Measurements from ENCODE around the gene MLPH. TPM values are rescaled to one million over a fixed set of nuclear protein-coding genes. Genes with fewer than 3 reads are reported as not detected.

The MLPH gene
- total and polyA plus RNA-seq, 4 donors, result 71.0 to 295 (median 192) TPM

GRCh38 chr2:237472187-237472712 is 14.8 kb upstream of the MLPH start:
- TF ChIP-seq CTCF (IDR thresholded peaks at IDR 0.05; ENCODE audit: control extremely low read depth, extremely low read depth), result no peak
- H3K27me3 ChIP-seq (ENCODE audit: control insufficient read depth in 3 of 3, insufficient read depth in 3 of 3, low read length in 2 of 3), result peaks cover 0 to 3% (median 0%) of the 10 kb centered on the region in 3 donors
- no peaks in the 10 kb centered on the region for H3K9me3 ChIP-seq (ENCODE audit: control insufficient read depth in 4 of 4, insufficient read depth in 3 of 4, low read length in 3 of 4)
- H3K27ac ChIP-seq (ENCODE audit: low read depth in 1 of 2, low read length in 1 of 2), result no peak overlapping the region
- no peak overlapping the region for H3K4me3 ChIP-seq
- DNase-seq, result no peak
- no peaks in the 10 kb centered on the region for H3K36me3 ChIP-seq (ENCODE audit: control insufficient read depth in 4 of 4, insufficient read depth in 4 of 4, low read length in 4 of 4)
- ATAC-seq (ENCODE audit: insufficient read depth, low FRiP score), result no peak
- 94 to 97% methylated on average over 8 of the region's 8 CpGs for WGBS, 2 donors
- no peak overlapping the region for H3K9ac ChIP-seq (ENCODE audit: insufficient read depth in 1 of 2, low read length in 2 of 2)
- H3K4me1 ChIP-seq (ENCODE audit: control insufficient read depth in 5 of 5, insufficient read depth in 5 of 5, low read length in 5 of 5), result peaks cover 0 to 25% (median 16%) of the 10 kb centered on the region in 5 donors

- peak; percentile 21 for ATAC-seq (ENCODE audit: insufficient read depth, low FRiP score)
- Histone ChIP-seq H3K27ac (ENCODE audit: low read depth in 1 of 2, low read length in 1 of 2) (peak overlapping the region in 1 of 2 donors; percentile 85), H3K9me3 (ENCODE audit: control insufficient read depth in 4 of 4, insufficient read depth in 3 of 4, low read length in 3 of 4) (no peaks in the 10 kb centered on the region), H3K36me3 (ENCODE audit: control insufficient read depth in 4 of 4, insufficient read depth in 4 of 4, low read length in 4 of 4) (no peaks in the 10 kb centered on the region), H3K9ac (ENCODE audit: insufficient read depth in 1 of 2, low read length in 2 of 2) (no peak overlapping the region), H3K4me3 (no peak overlapping the region), H3K27me3 (ENCODE audit: control insufficient read depth in 3 of 3, insufficient read depth in 3 of 3, low read length in 2 of 3) (peaks cover 0 to 3% (median 0%) of the 10 kb centered on the region in 3 donors), H3K4me1 (ENCODE audit: control insufficient read depth in 5 of 5, insufficient read depth in 5 of 5, low read length in 5 of 5) (peaks cover 0 to 25% (median 16%) of the 10 kb centered on the region in 5 donors)
- peak in 2 of 3 donors; percentile 51 to 58 for DNase-seq
- WGBS, 2 donors, result 76 to 85% methylated on average over 26 to 27 of the region's 27 CpGs
- no peak for TF ChIP-seq CTCF (IDR thresholded peaks at IDR 0.05; ENCODE audit: control extremely low read depth, extremely low read depth)
Observed at GRCh38 chr2:237472909-237473877, 13.9 kb upstream of the MLPH start.

GRCh38 chr2:237473878-237474441 is 13.1 kb upstream of the MLPH start:
- ATAC-seq (ENCODE audit: insufficient read depth, low FRiP score) (no peak), DNase-seq (peak; percentile 61 to 67 (median 62))
- Histone ChIP-seq H3K9ac (ENCODE audit: insufficient read depth in 1 of 2, low read length in 2 of 2) (no peak overlapping the region), H3K4me3 (peak overlapping the region; percentile 35), H3K4me1 (ENCODE audit: control insufficient read depth in 5 of 5, insufficient read depth in 5 of 5, low read length in 5 of 5) (peaks cover 0 to 25% (median 16%) of the 10 kb centered on the region in 5 donors), H3K27me3 (ENCODE audit: control insufficient read depth in 3 of 3, insufficient read depth in 3 of 3, low read length in 2 of 3) (peaks cover 0 to 3% (median 0%) of the 10 kb centered on the region in 3 donors), H3K27ac (ENCODE audit: low read depth in 1 of 2, low read length in 1 of 2) (peak overlapping the region in 1 of 2 donors; percentile 85), H3K9me3 (ENCODE audit: control insufficient read depth in 4 of 4, insufficient read depth in 3 of 4, low read length in 3 of 4) (no peaks in the 10 kb centered on the region), H3K36me3 (ENCODE audit: control insufficient read depth in 4 of 4, insufficient read depth in 4 of 4, low read length in 4 of 4) (no peaks in the 10 kb centered on the region)
- no peak for TF ChIP-seq CTCF (IDR thresholded peaks at IDR 0.05; ENCODE audit: control extremely low read depth, extremely low read depth)
- 43 to 47% methylated on average over 11 of the region's 11 CpGs for WGBS, 2 donors

All from lung (tissue), 12 donors.